ENCODE data around the gene ZDHHC14. TPM values are rescaled to one million over a fixed set of nuclear protein-coding genes. Genes with fewer than 3 reads are reported as not detected.
"Not testable (repeated sequence)": the region's sequence is repeated elsewhere in the genome, so short reads cannot be mapped to it uniquely, and the experiment has no call there.

Gene ZDHHC14
- total RNA-seq, 4 donors from 2014 or later: 11.4 to 20.8 (median 15.6) TPM

DNA sequence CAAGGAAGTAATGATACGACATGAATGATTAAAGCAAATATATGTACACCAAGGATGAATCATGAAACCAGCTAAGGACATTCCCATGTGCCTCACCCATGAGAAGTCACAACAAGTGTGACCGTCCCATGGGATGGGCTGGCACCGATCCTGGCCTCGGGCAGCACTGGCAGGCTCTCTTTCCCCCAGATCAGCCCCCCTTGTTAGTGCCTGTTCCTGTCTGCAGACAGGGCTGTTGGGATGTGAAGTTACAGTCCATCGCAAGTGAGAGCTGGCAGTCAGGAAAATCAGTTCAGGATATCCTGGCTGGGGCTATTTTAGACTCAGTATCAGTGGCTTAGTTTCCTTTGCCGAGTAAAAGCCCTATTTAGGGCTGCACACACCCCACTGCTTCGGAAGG lies 312.9 kb downstream of the ZDHHC14 start:
- H3K36me3 ChIP-seq: no peaks in the 10 kb centered on the region
- no peak overlapping the region for H3K27ac ChIP-seq
- no peaks in the 10 kb centered on the region for H3K4me1 ChIP-seq
- WGBS, 2 donors: 71 to 85% methylated on average over 7 of the region's 7 CpGs
- peaks cover 0 to 9% (median 0%) of the 10 kb centered on the region in 4 donors for H3K9me3 ChIP-seq
- no peaks in the 10 kb centered on the region for H3K27me3 ChIP-seq
- no peak overlapping the region for H3K4me3 ChIP-seq
- no peak for DNase-seq (ENCODE audit: low spot score in 2 of 2)
- no peak for TF ChIP-seq POLR2A (IDR thresholded peaks at IDR 0.05)

DNA sequence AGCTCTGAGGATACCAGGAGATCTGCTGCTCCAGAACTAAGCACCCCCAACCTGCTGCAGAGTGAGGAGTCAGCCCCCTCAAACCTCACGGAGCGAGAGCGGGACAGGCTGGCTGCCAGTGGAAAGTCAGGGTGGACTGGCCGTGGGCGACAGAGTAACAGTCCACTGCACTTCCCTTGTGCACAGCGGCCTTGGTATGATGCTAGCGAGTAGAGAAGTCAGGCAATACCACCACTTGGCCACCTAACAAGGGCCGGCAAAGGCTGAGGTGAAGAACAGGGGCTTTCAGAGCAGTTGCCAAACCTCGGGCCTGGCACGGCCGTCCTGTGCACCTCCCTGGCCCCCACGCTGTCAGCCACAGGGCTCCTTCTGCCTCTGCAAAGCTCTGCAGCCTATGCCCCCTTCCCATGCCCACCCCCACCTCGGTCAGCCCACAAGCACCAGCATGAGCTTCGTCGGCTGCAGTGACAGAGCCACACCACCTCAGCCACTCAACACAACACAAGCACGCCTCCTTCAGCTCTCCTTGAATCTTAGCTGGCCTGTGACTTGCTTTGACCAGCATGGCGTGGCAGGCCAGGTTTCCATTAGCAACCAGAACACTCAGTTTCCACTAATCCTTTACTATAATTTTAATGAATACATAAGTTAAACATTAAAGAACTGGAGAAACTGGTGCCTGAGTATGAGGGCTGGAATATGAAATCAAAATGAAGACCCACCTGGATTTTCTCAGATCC lies 314.5 kb downstream of the ZDHHC14 start:
- Histone ChIP-seq H3K9me3 (peaks cover 0 to 10% (median 0%) of the 10 kb centered on the region in 4 donors), H3K27ac (no peak overlapping the region), H3K36me3 (no peaks in the 10 kb centered on the region), H3K4me3 (no peak overlapping the region), H3K4me1 (no peaks in the 10 kb centered on the region), H3K27me3 (no peaks in the 10 kb centered on the region)
- TF ChIP-seq, protein P1, sequence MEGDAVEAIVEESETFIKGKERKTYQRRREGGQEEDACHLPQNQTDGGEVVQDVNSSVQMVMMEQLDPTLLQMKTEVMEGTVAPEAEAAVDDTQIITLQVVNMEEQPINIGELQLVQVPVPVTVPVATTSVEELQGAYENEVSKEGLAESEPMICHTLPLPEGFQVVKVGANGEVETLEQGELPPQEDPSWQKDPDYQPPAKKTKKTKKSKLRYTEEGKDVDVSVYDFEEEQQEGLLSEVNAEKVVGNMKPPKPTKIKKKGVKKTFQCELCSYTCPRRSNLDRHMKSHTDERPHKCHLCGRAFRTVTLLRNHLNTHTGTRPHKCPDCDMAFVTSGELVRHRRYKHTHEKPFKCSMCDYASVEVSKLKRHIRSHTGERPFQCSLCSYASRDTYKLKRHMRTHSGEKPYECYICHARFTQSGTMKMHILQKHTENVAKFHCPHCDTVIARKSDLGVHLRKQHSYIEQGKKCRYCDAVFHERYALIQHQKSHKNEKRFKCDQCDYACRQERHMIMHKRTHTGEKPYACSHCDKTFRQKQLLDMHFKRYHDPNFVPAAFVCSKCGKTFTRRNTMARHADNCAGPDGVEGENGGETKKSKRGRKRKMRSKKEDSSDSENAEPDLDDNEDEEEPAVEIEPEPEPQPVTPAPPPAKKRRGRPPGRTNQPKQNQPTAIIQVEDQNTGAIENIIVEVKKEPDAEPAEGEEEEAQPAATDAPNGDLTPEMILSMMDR (IDR thresholded peaks at IDR 0.05): no peak
- no peak for DNase-seq (ENCODE audit: low spot score in 2 of 2)
- WGBS, 2 donors: 89 to 96% methylated on average over 15 to 17 of the region's 17 CpGs

DNA sequence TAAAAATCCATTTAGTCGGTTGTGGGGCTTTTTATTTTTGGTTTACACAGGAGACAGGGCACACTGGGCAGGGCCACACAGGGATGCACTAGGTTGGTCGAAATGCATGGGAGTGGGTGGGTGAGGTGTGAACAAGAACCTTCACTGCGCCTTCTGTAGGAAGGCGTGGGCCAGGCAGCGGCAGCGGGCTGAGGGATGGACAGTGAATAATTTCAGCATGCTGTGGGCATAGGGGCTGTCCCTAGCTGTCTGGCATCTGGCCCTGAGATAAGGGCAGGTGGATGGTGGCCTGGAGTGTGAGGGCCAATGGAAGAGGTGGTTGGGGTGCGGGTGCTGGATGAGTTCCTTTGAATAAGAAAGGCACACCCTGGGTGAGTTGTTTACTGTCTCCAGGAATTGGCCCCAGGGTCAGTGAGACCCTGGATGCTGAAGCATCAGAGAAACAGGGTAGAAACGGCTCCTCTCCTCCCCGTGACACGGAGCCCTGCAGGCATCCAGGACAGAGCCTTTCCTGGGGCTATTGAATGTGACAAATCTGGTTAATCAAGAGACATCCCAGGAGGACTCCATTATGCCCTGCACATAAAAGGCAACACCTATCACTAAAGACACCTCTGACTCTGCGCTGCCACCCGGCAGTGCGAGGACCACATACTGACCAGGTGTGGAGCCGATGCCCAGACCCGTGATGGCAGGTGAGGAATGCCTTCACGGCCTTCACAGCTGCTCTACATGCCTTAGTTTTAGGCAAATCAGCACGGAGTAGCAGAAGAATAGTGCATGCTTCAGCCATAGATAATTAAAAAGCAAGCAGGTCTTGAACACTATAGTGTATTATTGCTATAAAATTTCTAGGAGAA lies 319.0 kb downstream of the ZDHHC14 start:
- TF ChIP-seq EP300 (IDR thresholded peaks at IDR 0.05) (no peak), POLR2A (IDR thresholded peaks at IDR 0.05) (no peak)
- TF ChIP-seq, protein P1 (IDR thresholded peaks at IDR 0.05): no peak
- H3K9me3 ChIP-seq: peaks cover 0 to 10% (median 0%) of the 10 kb centered on the region in 4 donors
- H3K27ac ChIP-seq: no peak overlapping the region
- H3K36me3 ChIP-seq: no peaks in the 10 kb centered on the region
- 70 to 84% methylated on average over 17 of the region's 17 CpGs for WGBS, 2 donors
- DNase-seq (ENCODE audit: low spot score in 2 of 2): no peak
- H3K4me1 ChIP-seq: no peaks in the 10 kb centered on the region
- H3K27me3 ChIP-seq: no peaks in the 10 kb centered on the region
- H3K4me3 ChIP-seq: no peak overlapping the region

DNA sequence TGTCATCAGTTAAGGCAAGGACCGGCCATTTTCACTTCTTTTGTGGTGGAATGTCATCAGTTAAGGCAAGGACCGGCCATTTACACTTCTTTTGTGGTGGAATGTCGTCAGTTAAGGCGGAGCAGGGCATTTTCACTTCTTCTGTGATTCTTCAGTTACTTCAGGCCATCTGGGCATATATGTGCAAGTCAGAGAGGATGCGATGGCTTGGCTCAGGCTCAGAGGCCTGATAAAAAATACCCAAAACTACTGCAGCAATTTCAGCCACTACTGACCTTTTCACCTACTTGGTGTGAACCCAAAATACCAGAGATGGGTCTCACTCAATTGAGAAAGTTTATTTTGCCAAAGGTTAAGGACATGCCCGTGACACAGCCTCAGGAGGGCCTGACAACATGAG lies 325.4 kb downstream of the ZDHHC14 start:
- not testable (repeated sequence) for H3K36me3 ChIP-seq; H3K9me3 ChIP-seq; H3K4me1 ChIP-seq; H3K27me3 ChIP-seq; DNase-seq (ENCODE audit: low spot score in 2 of 2); H3K27ac ChIP-seq; H3K4me3 ChIP-seq
- WGBS, 2 donors: 76 to 84% methylated on average over 6 of the region's 6 CpGs

DNA sequence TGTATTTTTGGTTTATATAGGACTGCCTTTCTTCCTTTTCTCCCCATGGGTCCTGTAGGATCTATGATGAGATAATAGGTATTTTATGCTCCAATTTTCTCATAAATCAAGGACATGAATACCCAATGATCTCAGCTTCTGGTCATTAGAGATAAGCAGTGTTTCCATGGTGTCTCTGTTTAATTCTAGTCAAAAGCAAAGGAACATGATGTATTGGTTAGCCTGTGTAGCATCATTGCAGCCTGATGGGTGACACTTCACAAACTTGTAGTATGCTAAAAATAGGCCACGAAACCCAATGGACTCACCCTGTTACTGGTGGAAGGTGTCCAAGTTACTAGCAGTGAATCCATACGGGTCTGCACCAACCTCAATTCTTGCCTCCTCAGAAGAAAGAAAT lies 325.9 kb downstream of the ZDHHC14 start:
- Histone ChIP-seq H3K27me3 (no peaks in the 10 kb centered on the region), H3K36me3 (no peaks in the 10 kb centered on the region), H3K9me3 (no peaks in the 10 kb centered on the region), H3K4me1 (peaks cover 0 to 7% (median 0%) of the 10 kb centered on the region in 4 donors), H3K4me3 (no peak overlapping the region), H3K27ac (no peak overlapping the region)
- DNase-seq (ENCODE audit: low spot score in 2 of 2): no peak
- 79 to 90% methylated on average over 2 of the region's 2 CpGs for WGBS, 2 donors
- TF ChIP-seq, protein P1 (IDR thresholded peaks at IDR 0.05): no peak
- TF ChIP-seq POLR2A (IDR thresholded peaks at IDR 0.05) (no peak), EP300 (IDR thresholded peaks at IDR 0.05) (no peak)

DNA sequence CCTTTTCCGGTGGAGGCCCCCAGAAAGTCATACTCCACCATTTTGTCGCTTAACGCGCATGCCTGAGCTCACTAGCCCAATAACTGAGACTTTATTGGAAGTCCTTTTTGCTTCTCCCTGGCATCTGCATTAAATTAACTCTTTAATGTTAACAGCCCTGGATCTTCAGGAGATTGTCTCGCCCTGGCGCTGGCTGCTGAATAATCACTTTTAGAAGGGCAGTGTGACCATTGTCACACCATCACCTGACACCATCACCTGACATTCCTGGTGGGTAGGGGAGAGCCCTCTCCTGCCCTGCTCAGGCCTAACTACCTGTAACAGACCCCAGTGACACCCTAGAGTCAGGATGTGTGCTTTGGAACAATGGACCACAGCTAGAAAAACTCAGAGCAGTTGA lies 326.6 kb downstream of the ZDHHC14 start:
- TF ChIP-seq POLR2A (IDR thresholded peaks at IDR 0.05): no peak
- H3K4me1 ChIP-seq: peaks cover 0 to 7% (median 0%) of the 10 kb centered on the region in 4 donors
- no peak overlapping the region for H3K4me3 ChIP-seq
- H3K36me3 ChIP-seq: no peaks in the 10 kb centered on the region
- no peak for DNase-seq (ENCODE audit: low spot score in 2 of 2)
- WGBS, 2 donors: 43 to 66% methylated on average over 6 of the region's 6 CpGs
- no peaks in the 10 kb centered on the region for H3K27me3 ChIP-seq
- no peak overlapping the region for H3K27ac ChIP-seq
- H3K9me3 ChIP-seq: no peaks in the 10 kb centered on the region
